GM23338 (cell line): ENCODE data around the gene TUBB2A. TPM values are rescaled to one million over a fixed set of nuclear protein-coding genes. Genes with fewer than 3 reads are reported as not detected.

Experiments
- polyA plus RNA-seq: library from polyadenylated mRNA; unstranded; fragments of >200 nt; fragmentation: Nextera tagmentation; extraction: Ambion mirVana; gene quantifications from 2 replicates; pipeline ENCODE4 v1.2.1, GENCODE V29; 2016
- total RNA-seq: library from RNA; depleted of rRNA; stranded (reverse); fragments of >200 nt; shearing (Covaris generic); gene quantifications from 2 replicates; pipeline ENCODE4 v1.2.3, GENCODE V29; 2014; rRNA removed

TUBB2A gene
- total and polyA plus RNA-seq, 2 experiments from 2014 or later = 305 to 376 TPM

Other genes starting within 250 kb of the TUBB2A start
- gene SERPINB6, start 186.0 kb downstream of the TUBB2A start, total RNA-seq = 37.6 and 38.5 TPM in 2 replicates
- gene SERPINB6, start 186.0 kb downstream of the TUBB2A start, polyA plus RNA-seq = 25.9 and 26.0 TPM in 2 replicates
- 117 and 125 TPM in 2 replicates for gene NQO2, start 157.7 kb downstream of the TUBB2A start, total RNA-seq
- 159 and 173 TPM in 2 replicates for gene NQO2, start 157.7 kb downstream of the TUBB2A start, polyA plus RNA-seq
- gene RIPK1, start 89.0 kb downstream of the TUBB2A start, total RNA-seq = 16.7 and 19.4 TPM in 2 replicates
- gene RIPK1, start 89.0 kb downstream of the TUBB2A start, polyA plus RNA-seq = 4.9 and 5.7 TPM in 2 replicates
- 22.8 and 29.2 TPM in 2 replicates for gene BPHL, start 38.8 kb downstream of the TUBB2A start, total RNA-seq
- gene BPHL, start 38.8 kb downstream of the TUBB2A start, polyA plus RNA-seq = 38.4 and 45.5 TPM in 2 replicates
- 794 and 802 TPM in 2 replicates for gene TUBB2B, start 70.1 kb upstream of the TUBB2A start, total RNA-seq
- gene TUBB2B, start 70.1 kb upstream of the TUBB2A start, polyA plus RNA-seq = 355 and 376 TPM in 2 replicates
- 30.6 and 37.2 TPM in 2 replicates for gene PSMG4, start 101.4 kb upstream of the TUBB2A start, total RNA-seq
- 168 and 180 TPM in 2 replicates for gene PSMG4, start 101.4 kb upstream of the TUBB2A start, polyA plus RNA-seq